Middle frontal gyrus (tissue), 1 donor: ENCODE results near the gene PFKM.

ENCODE experiments used
- DNase-seq: peaks from one replicate; pipeline ENCODE4 v3.0.0-alpha.2; 2015; ENCODE audit warnings: low spot score; ENCODE audit errors: extremely low spot score

Gene PFKM

GRCh38 chr12:48156652-48157017 lies 37.5 kb downstream of the PFKM start:
- DNase-seq: no peak

DNA sequence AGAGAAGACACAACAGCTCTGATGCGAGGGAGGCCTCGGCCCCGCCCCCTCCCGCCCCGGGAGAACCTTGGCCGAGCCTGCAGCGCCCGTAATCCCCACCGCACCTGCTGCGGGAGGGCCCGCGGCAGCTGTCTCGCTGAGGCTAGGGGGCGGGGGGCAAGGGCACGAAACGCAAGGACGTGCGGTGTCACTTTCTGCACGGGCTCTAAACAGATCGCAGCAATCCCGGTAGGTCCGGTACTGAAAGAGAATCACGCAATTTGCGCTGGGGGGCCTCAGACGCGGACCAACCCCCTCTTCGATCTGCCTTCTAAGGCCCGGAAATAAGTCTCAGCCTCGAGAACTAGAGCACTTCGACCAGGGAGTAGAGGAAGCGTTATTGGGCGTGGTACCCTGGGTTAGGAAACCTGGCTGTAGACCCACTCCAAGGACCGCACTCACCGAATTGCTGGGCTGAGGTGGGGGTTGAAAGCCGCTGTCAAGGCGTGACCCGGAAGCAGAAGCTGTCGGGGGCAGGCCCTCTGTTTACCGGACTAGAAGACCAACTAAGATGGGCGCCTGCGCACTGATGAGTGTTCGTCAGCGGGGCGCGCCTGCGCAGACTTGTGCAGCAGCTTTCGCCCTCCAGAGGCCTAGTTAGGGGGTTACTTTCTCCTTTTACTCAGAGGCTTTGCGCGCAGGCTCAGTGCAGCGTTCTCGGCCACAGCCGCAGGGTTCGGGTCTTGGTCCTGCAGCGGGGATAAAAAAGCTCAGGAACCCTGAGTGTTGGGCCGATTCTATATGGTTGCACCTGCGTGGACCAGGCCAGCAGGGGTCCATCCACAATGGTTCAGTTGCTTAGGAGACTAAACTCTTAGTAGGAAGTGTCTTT lies 38.1 kb downstream of the PFKM start, which contains the start of gene ASB8:
Gene ASB8, minus strand, starts transcription at position 498 of the 871 bp plus-strand sequence. CDS start 4,019 bp downstream, outside the sequence.
- DNase-seq: peak; percentile 93

DNA sequence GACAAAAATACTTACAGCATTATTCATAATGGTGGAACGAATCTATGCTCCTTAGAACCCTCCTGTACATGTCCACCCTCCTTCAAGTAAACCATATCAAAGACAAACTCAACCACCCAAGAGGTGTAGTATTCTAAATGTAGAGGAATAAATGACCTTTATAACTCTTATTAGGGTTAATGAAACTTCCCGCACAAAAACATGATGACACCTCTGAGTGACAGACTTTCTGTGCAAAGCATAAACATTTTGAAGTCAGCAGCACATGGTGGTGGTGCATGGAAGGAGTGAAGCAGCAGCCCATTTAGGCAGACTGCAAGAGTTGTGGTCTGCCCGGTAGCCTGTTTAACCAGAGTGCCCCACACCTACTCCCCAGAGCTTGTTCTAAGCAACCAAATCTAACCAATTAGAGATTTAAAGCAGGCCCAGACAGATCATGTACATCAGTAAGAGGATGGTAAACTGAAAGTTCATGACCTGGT lies 38.8 kb downstream of the PFKM start:
- DNase-seq: no peak

GRCh38 chr12:48160046-48160445 lies 40.9 kb downstream of the PFKM start:
- DNase-seq: no peak

DNA sequence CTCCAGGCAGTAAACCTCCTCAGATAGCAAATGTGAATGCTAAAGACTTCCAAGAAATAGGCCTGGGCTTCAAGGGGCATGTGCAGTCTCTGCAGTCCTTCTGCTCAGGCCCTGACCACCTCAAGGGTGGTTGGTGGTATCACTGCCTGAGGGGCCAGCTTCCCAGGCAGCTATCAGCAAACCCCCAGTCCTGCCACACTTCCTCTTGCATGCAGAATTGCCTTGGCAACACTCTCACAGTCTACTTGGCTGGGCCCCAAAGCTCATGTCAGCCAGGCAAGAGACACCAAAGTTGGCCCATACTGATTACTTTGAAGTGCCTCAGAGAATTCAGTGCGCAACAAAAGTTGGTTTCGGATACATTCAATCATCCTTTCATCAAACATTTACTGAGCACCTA lies 41.6 kb downstream of the PFKM start:
- no peak for DNase-seq

DNA sequence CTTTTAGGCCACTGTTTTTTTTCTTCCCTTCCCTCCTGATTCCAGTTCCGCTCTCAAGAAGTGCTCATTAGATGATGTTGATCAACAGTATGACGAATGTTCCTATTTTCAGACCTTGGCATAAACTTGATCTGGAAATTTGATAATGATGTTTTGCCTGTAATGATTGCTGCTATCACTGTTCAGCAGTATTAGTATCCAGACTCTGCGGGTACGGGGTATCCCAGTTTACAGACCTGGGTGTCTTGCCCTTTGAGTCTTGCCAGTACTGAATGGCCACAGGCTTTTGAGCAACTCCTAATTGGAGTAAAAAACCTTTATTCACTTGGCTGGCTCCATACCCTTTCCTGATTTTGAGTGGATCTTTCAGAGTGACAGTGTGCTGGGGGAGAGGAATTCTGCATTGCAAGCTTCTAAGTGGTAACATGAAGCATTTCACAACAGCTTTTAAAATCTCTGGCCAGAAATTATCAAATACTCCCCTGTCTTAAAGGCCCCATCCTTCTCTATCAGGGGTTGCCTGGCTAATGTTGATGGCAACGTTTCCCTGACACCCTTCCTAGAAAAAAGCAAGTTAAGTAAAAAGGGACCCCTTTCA lies 44.1 kb downstream of the PFKM start:
- DNase-seq: no peak

DNA sequence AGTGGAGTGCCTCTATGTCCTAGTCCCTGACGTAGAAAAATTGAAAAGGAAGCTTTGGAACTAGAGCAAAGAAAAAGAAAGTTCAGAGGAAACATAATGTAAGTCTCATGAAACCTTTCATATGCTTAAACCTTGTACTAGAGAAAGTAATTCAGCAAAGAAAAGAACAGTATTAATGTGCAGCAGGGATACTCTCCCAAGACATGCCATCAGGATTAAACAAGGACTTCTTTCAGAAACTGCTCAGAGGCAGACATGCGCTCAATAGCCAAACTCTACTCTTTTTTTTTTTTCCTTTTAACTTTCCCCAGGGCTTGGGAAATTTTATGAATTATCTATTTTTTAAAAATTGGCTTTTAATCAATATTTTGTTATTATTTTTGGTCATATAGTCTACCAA lies 45.3 kb downstream of the PFKM start:
- no peak for DNase-seq

- DNase-seq: no peak
Measured at GRCh38 chr12:48165089-48165981, 46.2 kb downstream of the PFKM start.

DNA sequence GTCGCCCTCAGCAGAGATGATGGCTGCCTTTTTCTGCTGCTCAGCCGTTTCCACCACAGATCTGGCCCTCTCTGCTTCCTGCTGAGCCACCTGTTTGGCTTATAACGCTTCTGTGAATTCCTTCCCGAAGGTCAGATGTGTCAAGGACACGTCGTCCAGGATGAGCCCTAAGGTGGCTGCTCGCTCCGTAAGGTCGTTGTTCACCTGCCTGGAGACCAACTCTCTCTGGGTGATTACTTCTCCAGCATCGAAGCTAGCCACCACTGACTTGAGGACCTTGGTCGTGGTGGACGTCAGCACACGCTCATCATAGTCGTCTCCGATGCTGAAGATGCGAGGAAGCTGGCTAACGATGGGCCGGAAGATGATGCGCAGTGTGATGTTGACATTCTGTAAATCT lies 49.8 kb downstream of the PFKM start:
- DNase-seq: no peak

- no peak for DNase-seq
Measured at GRCh38 chr12:48175613-48176416, 56.7 kb downstream of the PFKM start.

- no peak for DNase-seq
Measured at GRCh38 chr12:48176417-48176751, 57.2 kb downstream of the PFKM start.

DNA sequence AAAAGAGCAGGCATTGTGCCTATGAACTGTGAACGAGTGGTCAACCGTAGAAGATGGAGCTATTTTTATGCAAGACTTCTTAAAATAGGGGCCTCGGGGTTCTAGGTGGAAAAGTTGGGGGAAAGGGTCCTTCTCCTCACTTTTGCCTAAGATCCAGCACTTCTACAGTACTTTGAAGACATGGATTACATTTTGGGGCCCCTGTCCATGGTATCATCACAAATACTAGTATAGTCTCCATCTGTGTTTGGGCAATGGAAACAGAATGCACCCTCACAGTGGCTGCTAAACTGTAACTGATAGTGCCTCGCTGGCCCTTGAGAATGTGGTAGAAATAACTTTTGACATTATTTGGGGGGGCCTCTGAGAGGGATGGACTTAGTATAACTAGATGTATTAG lies 58.8 kb downstream of the PFKM start:
- no peak for DNase-seq

- DNase-seq: no peak
Measured at GRCh38 chr12:48179466-48179865, 60.3 kb downstream of the PFKM start.

GRCh38 chr12:48180424-48180823 lies 61.3 kb downstream of the PFKM start:
- DNase-seq: no peak

DNA sequence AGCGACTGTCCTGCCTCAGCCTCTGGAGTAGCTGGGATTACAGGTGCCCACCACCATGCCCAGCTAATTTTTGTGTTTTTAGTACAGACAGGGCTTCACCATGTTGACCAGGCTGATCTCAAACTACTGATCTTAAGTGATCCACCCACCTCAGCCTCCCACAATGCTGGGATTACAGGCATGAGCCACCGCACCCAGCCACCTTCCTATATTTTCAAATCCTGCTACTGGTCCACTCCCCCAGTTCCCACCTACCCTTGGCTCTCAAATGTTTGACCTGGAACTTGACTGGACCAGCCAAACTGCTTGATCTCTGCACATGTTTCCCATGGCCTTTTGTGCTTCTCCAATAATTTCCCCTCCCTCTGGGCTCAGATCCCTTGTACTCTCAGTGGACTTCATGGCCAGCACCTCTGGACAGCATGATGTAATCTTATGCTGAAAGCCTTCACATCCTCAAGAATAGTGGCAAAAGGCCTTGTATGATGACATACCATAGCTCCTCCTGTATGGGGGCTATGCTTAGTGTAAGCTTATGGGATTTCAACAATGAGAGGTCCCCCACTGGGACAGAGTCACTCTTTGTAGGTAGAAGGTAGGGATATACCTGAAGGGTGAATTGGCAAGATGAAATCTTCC lies 61.8 kb downstream of the PFKM start:
- DNase-seq: no peak

- no peak for DNase-seq
Measured at GRCh38 chr12:48182631-48183030, 63.5 kb downstream of the PFKM start.

DNA sequence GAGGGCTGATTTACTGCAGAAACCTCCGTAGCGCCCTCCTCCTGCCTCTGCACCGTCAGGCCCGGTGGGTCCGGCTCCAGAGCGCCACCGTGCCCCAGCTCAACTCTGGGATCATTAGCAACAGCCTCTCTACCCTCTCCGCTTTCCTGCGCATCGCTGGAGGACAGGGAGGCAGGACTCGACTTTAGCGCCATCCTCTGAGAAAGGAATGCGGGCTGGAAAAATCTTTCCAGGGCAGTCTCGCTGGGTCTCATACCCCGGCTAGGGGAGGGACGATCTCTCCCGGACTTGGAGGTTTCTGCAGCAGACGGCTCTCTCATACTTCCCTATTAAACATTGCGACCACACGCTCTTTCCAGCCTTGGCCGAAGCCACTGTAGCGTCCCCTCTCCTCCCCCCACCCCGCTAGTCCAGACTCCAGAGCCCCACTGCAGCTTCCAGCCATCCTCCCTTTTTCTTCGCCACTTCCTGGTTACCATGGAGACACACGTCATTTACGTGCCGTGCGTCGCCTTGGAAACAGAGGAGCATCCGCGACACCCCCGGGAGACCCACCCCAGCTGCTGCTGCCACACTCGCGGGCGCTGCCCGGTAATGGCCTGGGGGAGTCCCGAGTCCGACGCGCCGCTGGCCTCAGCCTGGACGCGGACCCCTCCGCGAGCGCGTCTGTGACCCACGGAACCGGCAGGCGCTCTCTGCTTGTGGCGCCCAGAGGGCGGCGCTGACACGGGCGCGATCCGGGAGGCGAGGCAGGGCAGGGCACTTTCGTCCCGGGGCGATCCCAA lies 64.1 kb downstream of the PFKM start, which contains the start of gene CCDC184:
Gene CCDC184, plus strand, starts transcription at position 554 of the 785 bp plus-strand sequence. CDS start 479 bp downstream, outside the sequence.
- DNase-seq: peak; percentile 84

DNA sequence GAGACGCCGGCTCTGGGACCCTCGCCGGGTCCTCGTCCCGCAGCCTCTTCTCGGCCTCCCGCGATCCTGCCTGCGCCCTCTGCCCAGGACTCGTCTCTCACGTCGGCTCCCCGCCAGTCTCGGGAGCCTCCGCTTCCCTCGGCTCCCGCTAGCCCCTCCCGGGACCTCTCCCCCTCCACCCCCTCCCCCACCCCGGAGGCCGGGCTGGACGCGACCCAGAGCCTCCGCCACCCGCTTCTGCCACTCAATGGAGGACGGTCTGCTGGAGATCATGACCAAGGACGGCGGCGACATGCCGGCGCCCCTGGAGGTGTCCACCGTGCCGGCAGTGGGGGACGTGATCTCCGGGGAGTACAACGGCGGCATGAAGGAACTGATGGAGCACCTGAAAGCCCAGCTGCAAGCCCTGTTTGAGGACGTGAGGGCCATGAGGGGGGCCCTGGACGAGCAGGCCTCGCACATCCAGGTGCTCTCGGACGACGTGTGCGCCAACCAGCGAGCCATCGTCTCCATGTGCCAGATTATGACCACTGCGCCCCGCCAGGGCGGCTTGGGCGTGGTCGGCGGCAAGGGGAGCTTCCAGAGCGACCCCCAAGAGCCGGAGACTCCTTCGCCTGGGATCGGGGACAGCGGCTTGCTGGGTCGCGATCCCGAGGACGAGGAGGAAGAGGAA lies 64.8 kb downstream of the PFKM start:
- DNase-seq: no peak

GRCh38 chr12:48184549-48184922 lies 65.4 kb downstream of the PFKM start:
- no peak for DNase-seq
